ENCODE measurements around the gene AKR1B1.

The AKR1B1 gene

DNA sequence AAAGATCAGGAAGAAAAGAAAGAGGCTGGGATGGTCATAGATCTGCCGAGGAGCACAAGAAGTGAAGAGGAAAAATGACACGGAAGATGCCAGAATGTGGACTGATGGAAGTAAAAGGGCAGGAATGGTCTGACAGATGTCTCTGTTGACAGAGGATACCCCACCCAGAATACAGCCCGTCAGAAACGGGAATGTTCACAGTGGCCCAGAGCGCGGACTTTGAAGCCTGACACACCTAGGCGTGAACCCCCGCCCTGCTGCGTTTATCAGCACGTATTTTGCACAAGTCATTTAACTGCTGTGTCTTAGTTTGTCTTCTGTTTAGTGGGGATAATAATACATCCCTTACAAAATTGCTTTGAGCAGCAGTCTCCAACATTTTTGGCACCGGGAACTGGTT is 27.1 kb downstream of the AKR1B1 start:
- TF ChIP-seq, protein P1, sequence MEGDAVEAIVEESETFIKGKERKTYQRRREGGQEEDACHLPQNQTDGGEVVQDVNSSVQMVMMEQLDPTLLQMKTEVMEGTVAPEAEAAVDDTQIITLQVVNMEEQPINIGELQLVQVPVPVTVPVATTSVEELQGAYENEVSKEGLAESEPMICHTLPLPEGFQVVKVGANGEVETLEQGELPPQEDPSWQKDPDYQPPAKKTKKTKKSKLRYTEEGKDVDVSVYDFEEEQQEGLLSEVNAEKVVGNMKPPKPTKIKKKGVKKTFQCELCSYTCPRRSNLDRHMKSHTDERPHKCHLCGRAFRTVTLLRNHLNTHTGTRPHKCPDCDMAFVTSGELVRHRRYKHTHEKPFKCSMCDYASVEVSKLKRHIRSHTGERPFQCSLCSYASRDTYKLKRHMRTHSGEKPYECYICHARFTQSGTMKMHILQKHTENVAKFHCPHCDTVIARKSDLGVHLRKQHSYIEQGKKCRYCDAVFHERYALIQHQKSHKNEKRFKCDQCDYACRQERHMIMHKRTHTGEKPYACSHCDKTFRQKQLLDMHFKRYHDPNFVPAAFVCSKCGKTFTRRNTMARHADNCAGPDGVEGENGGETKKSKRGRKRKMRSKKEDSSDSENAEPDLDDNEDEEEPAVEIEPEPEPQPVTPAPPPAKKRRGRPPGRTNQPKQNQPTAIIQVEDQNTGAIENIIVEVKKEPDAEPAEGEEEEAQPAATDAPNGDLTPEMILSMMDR (IDR thresholded peaks at IDR 0.05) = no peak
- TF ChIP-seq ZFX (IDR thresholded peaks at IDR 0.05; ENCODE audit: borderline replicate concordance) = no peak
- no peak overlapping the region for H3K27ac ChIP-seq

DNA sequence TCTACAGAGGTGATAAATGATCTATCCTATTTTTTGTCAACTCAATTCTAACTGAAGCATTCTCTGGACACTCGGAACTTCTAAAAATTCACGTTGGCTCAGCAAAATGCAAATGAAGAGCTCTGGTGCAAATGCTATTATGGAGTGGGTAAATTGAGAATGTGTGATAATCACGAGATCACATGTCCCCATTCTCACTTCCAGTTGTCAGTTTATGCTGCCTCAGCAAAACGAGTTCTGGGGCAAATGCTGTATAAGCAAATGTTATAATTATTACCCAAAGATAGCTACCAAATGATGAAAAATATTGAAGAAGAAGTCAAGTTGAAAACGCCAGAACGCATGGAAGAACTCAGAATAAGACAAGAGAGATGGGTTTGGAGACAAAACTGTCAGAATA is 29.4 kb downstream of the AKR1B1 start:
- no peak for TF ChIP-seq ZFX (IDR thresholded peaks at IDR 0.05; ENCODE audit: borderline replicate concordance)
- TF ChIP-seq, protein P1 (IDR thresholded peaks at IDR 0.05) = no peak
- no peak overlapping the region for H3K27ac ChIP-seq

DNA sequence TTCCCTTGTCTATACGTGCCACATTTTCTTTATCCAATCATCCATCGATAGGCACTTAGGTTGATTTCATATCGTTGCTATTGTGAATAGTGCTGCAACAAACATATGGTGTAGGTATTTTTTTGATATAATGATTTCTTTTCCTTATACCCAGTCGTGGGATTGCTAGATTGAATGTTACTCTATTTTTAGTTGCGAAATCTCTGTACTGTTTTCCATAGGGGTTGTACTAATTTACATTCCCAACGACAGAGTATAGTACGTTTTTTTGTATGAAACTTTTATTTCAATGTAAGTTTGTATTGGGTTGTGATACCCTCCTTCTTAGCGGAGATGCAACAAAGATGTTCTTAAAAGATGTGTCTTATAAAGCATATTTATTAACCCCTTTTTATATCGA is 30.0 kb downstream of the AKR1B1 start:
- no peak overlapping the region for H3K27ac ChIP-seq
- TF ChIP-seq, protein P1 (IDR thresholded peaks at IDR 0.05) = no peak
- TF ChIP-seq ZFX (IDR thresholded peaks at IDR 0.05; ENCODE audit: borderline replicate concordance) = no peak

DNA sequence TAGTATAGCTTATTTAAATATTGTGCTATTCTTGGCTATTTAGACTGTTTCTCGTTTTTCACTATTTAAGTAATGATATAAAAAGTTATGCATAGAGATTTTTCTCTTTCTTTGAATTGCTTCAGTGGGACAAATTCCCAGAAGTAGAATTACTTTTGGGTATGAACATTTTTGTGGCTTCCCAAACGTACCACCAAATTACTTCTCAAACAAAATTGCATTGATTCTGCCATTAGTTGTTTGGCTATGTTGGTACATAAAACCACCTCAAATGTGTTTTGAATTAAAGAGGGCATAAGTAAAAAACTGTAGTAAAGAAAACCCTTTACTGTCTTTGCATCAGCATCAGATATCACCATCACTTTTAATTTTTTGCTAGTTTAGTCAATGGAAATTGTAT is 31.0 kb downstream of the AKR1B1 start:
- no peak overlapping the region for H3K27ac ChIP-seq
- TF ChIP-seq, protein P1 (IDR thresholded peaks at IDR 0.05) = no peak
- TF ChIP-seq ZFX (IDR thresholded peaks at IDR 0.05; ENCODE audit: borderline replicate concordance) = no peak

DNA sequence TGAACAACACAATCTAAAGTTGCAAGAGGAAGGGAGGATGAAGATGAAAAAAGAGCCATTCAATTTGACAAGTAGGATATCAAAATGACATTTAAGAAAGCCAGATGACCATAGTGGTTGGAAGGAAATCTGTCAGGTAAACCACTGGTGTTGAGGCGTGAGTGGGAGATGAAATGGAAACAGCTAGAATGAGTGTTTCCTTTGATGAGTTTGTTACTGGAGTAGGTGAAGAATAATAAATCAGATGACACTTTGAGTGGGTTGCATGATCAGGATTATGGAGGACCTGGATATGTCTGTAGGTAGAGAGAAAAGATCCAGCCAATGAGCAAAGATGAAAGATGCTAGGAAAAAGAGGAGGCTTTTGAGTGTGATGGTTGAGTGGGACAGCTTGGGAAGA is 33.1 kb downstream of the AKR1B1 start:
- TF ChIP-seq, protein P1 (IDR thresholded peaks at IDR 0.05) = no peak
- TF ChIP-seq ZFX (IDR thresholded peaks at IDR 0.05; ENCODE audit: borderline replicate concordance) = no peak
- H3K27ac ChIP-seq = no peak overlapping the region

DNA sequence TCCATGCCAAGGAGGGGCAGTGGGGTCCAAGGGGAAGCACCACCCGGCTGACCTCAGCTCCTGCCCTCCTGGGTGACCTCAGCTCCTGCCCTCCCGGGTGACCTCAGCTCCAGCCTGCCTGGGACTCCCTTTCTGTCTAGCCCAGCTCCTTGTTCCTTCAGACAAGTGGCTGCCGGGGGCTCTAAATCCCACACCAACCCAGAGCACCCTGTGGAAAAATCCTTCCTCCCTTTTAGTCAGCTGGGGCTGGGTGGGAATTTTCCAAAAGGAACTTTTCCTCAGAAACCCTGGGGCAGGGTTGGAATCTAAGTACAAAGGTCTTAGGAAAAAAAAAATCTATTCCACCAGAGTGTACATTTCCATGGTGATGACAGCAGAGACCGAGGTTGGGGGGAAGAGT is 36.3 kb downstream of the AKR1B1 start:
- no peak overlapping the region for H3K27ac ChIP-seq
- TF ChIP-seq, protein P1 (IDR thresholded peaks at IDR 0.05) = no peak
- TF ChIP-seq ZFX (IDR thresholded peaks at IDR 0.05; ENCODE audit: borderline replicate concordance) = no peak

DNA sequence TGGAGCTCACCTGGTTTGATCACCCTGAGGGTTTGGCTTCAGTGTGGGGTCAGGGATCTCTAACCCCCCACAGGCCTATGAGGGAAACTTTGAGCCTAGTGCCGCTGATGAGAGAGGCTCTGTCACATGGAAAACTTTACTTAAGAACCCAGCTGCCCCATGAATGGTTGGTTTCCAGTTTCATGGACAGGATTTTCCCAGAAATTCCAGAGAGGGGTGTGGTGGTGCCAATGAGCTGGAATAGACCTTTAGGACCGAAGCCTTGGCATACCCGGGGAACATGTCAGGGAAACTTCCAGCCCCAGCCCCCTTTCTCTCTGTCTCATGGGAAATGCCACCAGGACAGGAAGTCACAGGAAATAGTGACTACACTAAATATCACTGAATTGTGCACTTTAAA is 36.9 kb downstream of the AKR1B1 start:
- no peak overlapping the region for H3K27ac ChIP-seq
- TF ChIP-seq, protein P1 (IDR thresholded peaks at IDR 0.05) = no peak
- no peak for TF ChIP-seq ZFX (IDR thresholded peaks at IDR 0.05; ENCODE audit: borderline replicate concordance)

Measured in 22Rv1 (cell line).